ENCODE measurements around the gene SLC10A6. TPM values are rescaled to one million over a fixed set of nuclear protein-coding genes. Genes with fewer than 3 reads are reported as not detected.

The SLC10A6 gene
- total and polyA plus RNA-seq, 9 donors = 0.05 to 0.72 (median 0.27) TPM; not detected in 4

GRCh38 chr4:86855572-86855971 is 6.4 kb upstream of the SLC10A6 start:
- no peaks in the 10 kb centered on the region for H3K9me3 ChIP-seq
- no peaks in the 10 kb centered on the region for H3K4me1 ChIP-seq (ENCODE audit: insufficient read depth)
- H3K27ac ChIP-seq = no peak overlapping the region
- DNase-seq = no peak
- 47 to 65% (median 61%) methylated on average over 2 of the region's 2 CpGs for WGBS, 3 donors
- no peak for TF ChIP-seq POLR2A (IDR thresholded peaks at IDR 0.05)
- TF ChIP-seq EP300 (IDR thresholded peaks at IDR 0.05) = no peak
- no peak for TF ChIP-seq CTCF (IDR thresholded peaks at IDR 0.05)
- H3K4me3 ChIP-seq = no peak overlapping the region
- H3K36me3 ChIP-seq = no peaks in the 10 kb centered on the region
- H3K27me3 ChIP-seq = no peaks in the 10 kb centered on the region
- intact Hi-C loops (cut with DNase I) = no loop called here

- intact Hi-C loops (cut with DNase I) = no loop called here
- TF ChIP-seq CTCF (IDR thresholded peaks at IDR 0.05) (no peak), EP300 (IDR thresholded peaks at IDR 0.05) (no peak), POLR2A (IDR thresholded peaks at IDR 0.05) (no peak)
Measured at GRCh38 chr4:86853209-86853608, 4.0 kb upstream of the SLC10A6 start.

GRCh38 chr4:86848136-86848535 is 1.0 kb downstream of the SLC10A6 start:
- TF ChIP-seq POLR2A (IDR thresholded peaks at IDR 0.05) = no peak
- TF ChIP-seq CTCF (IDR thresholded peaks at IDR 0.05) = no peak
- TF ChIP-seq EP300 (IDR thresholded peaks at IDR 0.05) = no peak
- H3K9me3 ChIP-seq = no peaks in the 10 kb centered on the region
- no peak overlapping the region for H3K27ac ChIP-seq
- intact Hi-C loops (cut with DNase I) = no loop called here
- 72 to 77% (median 77%) methylated on average over 7 of the region's 7 CpGs for WGBS, 3 donors
- H3K4me3 ChIP-seq = no peak overlapping the region
- H3K36me3 ChIP-seq = no peaks in the 10 kb centered on the region
- no peaks in the 10 kb centered on the region for H3K4me1 ChIP-seq (ENCODE audit: insufficient read depth)
- no peaks in the 10 kb centered on the region for H3K27me3 ChIP-seq
- no peak for DNase-seq

More at GRCh38 chr4:86853209-86853608, 4.0 kb upstream of the SLC10A6 start:
- Histone ChIP-seq H3K27ac (no peak overlapping the region), H3K4me1 (ENCODE audit: insufficient read depth) (no peaks in the 10 kb centered on the region), H3K27me3 (no peaks in the 10 kb centered on the region), H3K9me3 (no peaks in the 10 kb centered on the region), H3K36me3 (no peaks in the 10 kb centered on the region), H3K4me3 (no peak overlapping the region)
- no peak for DNase-seq
- WGBS, 3 donors = 88 to 96% (median 93%) methylated on average over 5 of the region's 5 CpGs

DNA sequence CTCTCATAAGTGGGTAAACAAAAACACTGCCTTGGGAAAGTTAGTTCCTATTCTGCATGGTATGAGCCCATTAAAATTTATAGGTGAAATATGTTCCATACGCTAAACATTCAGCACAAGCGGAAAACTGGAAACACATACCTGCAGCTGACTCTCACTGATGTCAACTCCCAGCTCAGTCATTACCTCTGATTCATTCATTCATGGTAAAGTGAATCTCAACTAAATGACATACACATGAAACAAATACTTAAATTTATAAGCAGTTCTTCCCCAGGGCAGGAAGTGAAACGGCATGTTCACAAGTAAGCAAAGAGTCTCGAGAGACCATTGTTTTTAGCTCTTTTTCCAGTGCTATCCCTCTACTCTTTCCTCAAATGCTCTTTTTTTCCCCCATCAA is 1.6 kb downstream of the SLC10A6 start:
- no peaks in the 10 kb centered on the region for H3K27me3 ChIP-seq
- H3K27ac ChIP-seq = no peak overlapping the region
- H3K36me3 ChIP-seq = no peaks in the 10 kb centered on the region
- DNase-seq = no peak
- no peaks in the 10 kb centered on the region for H3K9me3 ChIP-seq
- no peak overlapping the region for H3K4me3 ChIP-seq
- H3K4me1 ChIP-seq (ENCODE audit: insufficient read depth) = no peaks in the 10 kb centered on the region
- intact Hi-C loops (cut with DNase I) = no loop called here
- 80 to 81% (median 81%) methylated on average over 4 of the region's 4 CpGs for WGBS, 3 donors
- no peak for TF ChIP-seq POLR2A (IDR thresholded peaks at IDR 0.05)
- no peak for TF ChIP-seq EP300 (IDR thresholded peaks at IDR 0.05)
- TF ChIP-seq CTCF (IDR thresholded peaks at IDR 0.05) = no peak

- Histone ChIP-seq H3K9me3 (no peaks in the 10 kb centered on the region), H3K4me3 (no peak overlapping the region), H3K27ac (no peak overlapping the region), H3K27me3 (no peaks in the 10 kb centered on the region), H3K4me1 (ENCODE audit: insufficient read depth) (no peaks in the 10 kb centered on the region), H3K36me3 (no peaks in the 10 kb centered on the region)
- DNase-seq = no peak
- TF ChIP-seq CTCF (IDR thresholded peaks at IDR 0.05) (no peak), EP300 (IDR thresholded peaks at IDR 0.05) (no peak), POLR2A (IDR thresholded peaks at IDR 0.05) (no peak)
- intact Hi-C loops (cut with DNase I) = no loop called here
Measured at GRCh38 chr4:86846921-86847320, 2.3 kb downstream of the SLC10A6 start.

Data from ovary (tissue), 9 donors.